ENCODE measurements around the gene KLHDC9.

The KLHDC9 gene

DNA sequence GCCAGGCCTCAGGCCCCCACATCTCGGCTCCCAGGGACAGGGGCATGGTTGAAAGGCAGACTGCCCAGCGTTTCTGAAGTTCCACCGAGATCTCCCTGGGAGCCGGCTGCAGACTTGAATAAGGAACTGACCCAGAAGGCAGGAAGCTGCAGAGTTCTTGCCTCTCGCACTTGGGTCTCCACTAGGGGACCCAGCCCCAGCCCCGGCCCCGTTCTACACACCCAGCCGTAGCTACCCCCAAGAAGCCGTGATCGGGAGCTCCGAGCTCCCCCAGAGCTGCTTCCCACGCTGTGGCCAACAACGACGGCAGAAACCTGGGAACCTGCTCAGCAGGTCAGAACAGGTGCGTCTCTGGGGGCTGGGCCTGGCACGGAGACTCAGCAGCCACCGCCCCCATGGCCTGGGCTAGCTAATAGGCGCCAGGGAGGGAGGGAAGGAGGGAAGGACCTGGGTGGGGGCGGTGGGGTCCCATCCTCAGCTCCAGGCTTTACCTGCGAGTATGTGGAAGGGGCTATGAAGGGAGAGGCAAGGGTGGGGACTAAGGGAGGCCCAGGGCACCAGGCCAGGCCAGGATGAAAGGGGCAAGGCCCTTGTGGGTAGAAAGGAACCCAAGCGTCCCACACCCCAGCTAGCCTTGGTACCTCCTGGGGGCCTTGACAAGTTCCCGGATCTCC, 8.8 kb upstream of the KLHDC9 start, which contains the start of gene NECTIN4:
TSS of gene NECTIN4 (minus strand) at position 308 of the 674 bp plus-strand sequence. CDS start at position 46, 262 bp downstream.
- Histone ChIP-seq H3K36me3 (ENCODE audit: control insufficient read depth, insufficient read depth, low read length) (no peaks in the 10 kb centered on the region), H3K9ac (no peak within 1 kb of the TSS), H3K4me1 (no peaks in the 10 kb centered on the region), H3K79me2 (no peaks in the 10 kb centered on the region), H3K4me2 (ENCODE audit: low read length) (no peak within 1 kb of the TSS), H3K27me3 (ENCODE audit: control insufficient read depth, insufficient read depth, low read length) (no peaks in the 10 kb centered on the region), H3K27ac (no peak within 1 kb of the TSS), H2AFZ (peak within 1 kb of the TSS; percentile 58), H3K9me3 (ENCODE audit: control insufficient read depth, low read length) (no peaks in the 10 kb centered on the region), H3K4me3 (ENCODE audit: low read depth, low read length) (no peak within 1 kb of the TSS)
- no peak for TF ChIP-seq CTCF (IDR thresholded peaks at IDR 0.05)

- Histone ChIP-seq H3K9ac (no peak overlapping the region), H3K27ac (no peak overlapping the region), H3K4me2 (ENCODE audit: low read length) (no peak overlapping the region), H2AFZ (no peak overlapping the region), H3K36me3 (ENCODE audit: control insufficient read depth, insufficient read depth, low read length) (no peaks in the 10 kb centered on the region), H3K9me3 (ENCODE audit: control insufficient read depth, low read length) (no peaks in the 10 kb centered on the region), H3K4me1 (no peaks in the 10 kb centered on the region), H3K4me3 (ENCODE audit: low read depth, low read length) (no peak overlapping the region), H3K79me2 (no peaks in the 10 kb centered on the region), H3K27me3 (ENCODE audit: control insufficient read depth, insufficient read depth, low read length) (no peaks in the 10 kb centered on the region)
- no peak for TF ChIP-seq CTCF (IDR thresholded peaks at IDR 0.05)
Observed at GRCh38 chr1:161089938-161090337, 8.2 kb upstream of the KLHDC9 start.

DNA sequence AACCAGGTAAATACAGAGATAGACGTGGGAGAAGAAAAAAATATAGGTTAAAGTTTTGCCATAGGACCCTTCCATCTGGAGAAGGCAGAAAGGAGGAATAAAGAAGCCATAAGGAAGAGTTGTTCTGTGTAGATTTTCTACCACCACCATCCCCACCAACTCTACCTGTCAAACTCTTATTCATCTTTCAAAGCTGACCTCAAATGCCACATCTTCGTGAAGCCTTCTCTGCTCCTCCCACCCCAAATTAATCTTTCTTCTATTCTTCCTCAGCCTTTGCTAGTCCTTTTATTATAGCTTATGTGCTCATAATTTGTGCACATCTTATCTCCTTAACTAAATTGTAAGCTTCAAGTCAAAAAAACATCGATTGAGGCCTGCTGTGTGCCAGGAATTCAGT, 7.5 kb upstream of the KLHDC9 start:
- Histone ChIP-seq H3K27ac (no peak overlapping the region), H3K9me3 (ENCODE audit: control insufficient read depth, low read length) (no peaks in the 10 kb centered on the region), H3K9ac (no peak overlapping the region), H2AFZ (no peak overlapping the region), H3K79me2 (no peaks in the 10 kb centered on the region), H3K4me2 (ENCODE audit: low read length) (no peak overlapping the region), H3K27me3 (ENCODE audit: control insufficient read depth, insufficient read depth, low read length) (no peaks in the 10 kb centered on the region), H3K36me3 (ENCODE audit: control insufficient read depth, insufficient read depth, low read length) (no peaks in the 10 kb centered on the region), H3K4me3 (ENCODE audit: low read depth, low read length) (no peak overlapping the region), H3K4me1 (no peaks in the 10 kb centered on the region)
- no peak for TF ChIP-seq CTCF (IDR thresholded peaks at IDR 0.05)

DNA sequence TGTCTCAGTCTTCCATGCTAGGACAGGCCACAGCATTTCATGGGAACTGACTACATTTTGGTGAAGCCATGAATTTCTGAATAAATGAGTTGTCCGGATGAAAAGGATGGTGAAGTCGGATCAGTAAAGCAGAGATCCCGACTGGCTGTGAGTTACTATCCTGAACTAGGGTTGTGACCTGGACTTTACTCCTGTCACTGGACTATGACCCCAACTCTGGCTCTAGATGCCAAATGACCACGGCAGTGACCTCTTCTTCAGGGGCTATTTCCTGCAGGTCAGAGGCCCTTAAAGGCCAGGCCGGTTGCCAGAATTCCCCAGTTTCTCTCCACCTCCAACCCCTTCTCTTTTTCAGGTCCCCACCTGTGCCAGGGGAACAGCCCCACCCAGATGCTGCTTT, 7.1 kb upstream of the KLHDC9 start:
- Histone ChIP-seq H3K4me3 (ENCODE audit: low read depth, low read length) (no peak overlapping the region), H3K4me1 (no peaks in the 10 kb centered on the region), H3K79me2 (no peaks in the 10 kb centered on the region), H3K9ac (no peak overlapping the region), H3K27me3 (ENCODE audit: control insufficient read depth, insufficient read depth, low read length) (no peaks in the 10 kb centered on the region), H2AFZ (no peak overlapping the region), H3K9me3 (ENCODE audit: control insufficient read depth, low read length) (no peaks in the 10 kb centered on the region), H3K4me2 (ENCODE audit: low read length) (no peak overlapping the region), H3K36me3 (ENCODE audit: control insufficient read depth, insufficient read depth, low read length) (no peaks in the 10 kb centered on the region), H3K27ac (no peak overlapping the region)
- TF ChIP-seq CTCF (IDR thresholded peaks at IDR 0.05), result no peak
